AG09319 (cell line): ENCODE measurements around the gene MMEL1.
"Not testable (repeated sequence)": the region's sequence is repeated elsewhere in the genome, so short reads cannot be mapped to it uniquely, and the experiment has no call there.

Experiments used
- DNase-seq: peaks from one replicate; pipeline ENCODE4 v3.0.0-alpha.2; 2010; ENCODE audit warnings: low read depth; ENCODE audit errors: extremely low read depth
- CTCF ChIP-seq: IDR thresholded peaks from 2 replicates; pipeline ENCODE4 v1.5.1; 2011; ENCODE audit warnings: low read depth, mild to moderate bottlenecking, inconsistent platforms, low read length, moderate library complexity

MMEL1 gene

GRCh38 chr1:2580691-2581090, 52.1 kb downstream of the MMEL1 start:
- no peak for TF ChIP-seq CTCF
- no peak for DNase-seq

DNA sequence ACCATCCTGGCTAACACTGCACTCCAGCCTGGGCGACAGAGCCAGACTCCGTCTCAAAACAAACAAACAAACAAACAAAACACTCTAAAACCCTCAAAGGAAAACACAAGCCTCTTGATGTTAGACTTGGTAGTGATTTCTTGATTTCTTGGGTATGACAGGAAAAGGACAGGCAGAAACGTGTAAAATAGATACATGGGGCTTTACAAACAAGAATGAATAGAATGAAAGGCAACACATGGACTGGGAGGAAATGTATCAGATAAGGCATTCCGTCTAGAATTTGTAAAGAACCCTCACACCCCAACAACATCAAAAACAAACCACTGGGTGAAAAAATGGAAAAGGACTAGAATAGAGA, 54.1 kb downstream of the MMEL1 start:
- no peak for TF ChIP-seq CTCF
- no peak for DNase-seq

DNA sequence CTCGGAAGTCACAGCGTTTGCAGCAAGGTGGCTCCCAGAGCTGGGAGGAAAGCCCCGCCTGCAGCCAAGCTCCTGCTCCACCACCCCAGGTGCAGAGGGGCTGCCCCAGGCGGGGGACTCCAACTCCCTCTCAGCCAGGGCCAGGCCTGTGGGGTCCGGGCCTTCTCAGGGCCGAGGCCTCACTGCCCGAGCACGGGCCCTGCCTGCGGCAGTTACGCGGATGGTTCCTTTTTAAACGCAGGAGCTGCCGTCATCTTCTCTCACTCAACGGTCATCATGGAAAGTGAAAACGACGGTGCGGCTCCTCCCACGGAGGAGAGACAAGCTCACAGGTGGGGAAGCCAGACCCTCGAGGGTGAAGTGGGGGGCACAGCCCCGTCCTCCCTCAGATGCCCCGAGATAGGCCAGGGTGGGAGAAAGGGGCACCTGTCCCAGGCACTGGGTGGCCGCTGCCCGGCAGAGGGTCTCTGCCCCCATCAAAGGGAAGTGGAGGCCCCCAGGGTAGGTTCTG, 55.2 kb downstream of the MMEL1 start:
- DNase-seq: not testable (repeated sequence)

DNA sequence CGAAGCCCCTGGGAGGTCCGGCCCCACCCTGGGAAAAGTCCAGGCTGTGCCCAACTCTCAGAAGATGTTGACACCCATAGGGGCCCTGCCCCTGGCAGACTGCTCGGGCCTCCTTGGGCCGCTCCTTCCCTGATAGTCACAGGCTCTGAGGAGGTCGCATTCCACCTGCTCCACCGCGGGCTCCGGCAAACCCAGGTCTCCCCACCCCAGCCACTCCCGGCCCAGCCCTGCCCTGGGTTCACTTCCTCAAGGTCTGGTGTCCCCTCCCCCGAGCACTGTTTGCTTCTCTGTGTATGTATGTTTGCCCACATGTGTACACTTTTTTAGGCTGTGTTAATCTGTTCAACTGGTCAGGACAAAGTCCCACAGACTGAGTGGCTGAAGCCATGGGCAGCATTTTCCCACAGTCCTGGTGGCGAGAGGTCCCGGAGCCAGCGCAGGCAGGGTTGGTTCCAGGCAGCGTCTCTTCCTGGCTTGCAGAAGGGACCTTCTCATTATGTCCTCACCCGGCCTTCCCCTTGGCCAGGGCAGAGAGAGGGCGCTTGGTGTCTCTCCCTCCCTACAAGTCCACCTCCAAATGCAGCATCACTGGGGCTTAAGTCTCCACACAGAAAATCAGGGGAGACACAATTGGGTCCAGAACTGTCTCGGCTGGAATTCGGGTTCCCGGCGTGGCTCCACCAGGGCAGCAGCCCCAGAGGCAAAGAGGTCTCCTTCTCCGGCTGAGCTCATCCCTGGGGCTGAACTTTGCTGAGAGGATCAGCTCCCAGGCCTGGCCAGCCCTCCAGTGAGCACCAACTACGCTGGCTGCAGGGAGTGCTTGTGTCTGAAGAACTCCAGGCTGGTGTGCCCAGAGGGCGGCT, 56.8 kb downstream of the MMEL1 start:
- DNase-seq: no peak
- TF ChIP-seq CTCF: no peak

GRCh38 chr1:2574350-2574749, 58.5 kb downstream of the MMEL1 start:
- TF ChIP-seq CTCF: no peak
- no peak for DNase-seq

- no peak for TF ChIP-seq CTCF
- DNase-seq: no peak
Observed at GRCh38 chr1:2573250-2573920, 59.4 kb downstream of the MMEL1 start.

- DNase-seq: no peak
- no peak for TF ChIP-seq CTCF
Observed at GRCh38 chr1:2571348-2571747, 61.5 kb downstream of the MMEL1 start.
